H1 (cell line): Measurements from ENCODE around the gene ZNF408.

Experiments used
- CTCF ChIP-seq, 3 experiments: IDR thresholded peaks; 1 replicate in 2 of 3; 2 replicates in 1 of 3; pipeline versions ENCODE4 v1.5.1 to v1.6.1; 2011; ENCODE audit warnings: low read length in 3 of 3, mild to moderate bottlenecking in 3 of 3, inconsistent platforms in 2 of 3, low read depth in 1 of 3, moderate library complexity in 1 of 3; ENCODE audit not compliant: insufficient read depth in 1 of 3; ENCODE audit errors: control extremely low read depth in 1 of 3
- E2F6 ChIP-seq: IDR thresholded peaks from 2 replicates; pipeline ENCODE4 v1.6.1; 2012; ENCODE audit warnings: inconsistent platforms
- JUN ChIP-seq: IDR thresholded peaks from 2 replicates; pipeline ENCODE4 v1.6.1; 2011; ENCODE audit warnings: low read depth, mild to moderate bottlenecking, improper control_type of control experiment, low read length
- ZNF274 ChIP-seq: IDR thresholded peaks from 2 replicates; pipeline ENCODE4 v1.7.0; 2012; ENCODE audit warnings: low read length, borderline replicate concordance; ENCODE audit errors: extremely low read depth

- TF ChIP-seq ZNF274 (no peak), CTCF (IDR thresholded peaks at IDR 0.05; ENCODE audit: control extremely low read depth in 1 of 3, insufficient read depth in 1 of 3, low read depth in 1 of 3, low read length in 3 of 3) (no peak), JUN (no peak), E2F6 (no peak)
Measured at GRCh38 chr11:46680815-46681214, 20.0 kb upstream of the ZNF408 start.
